ENCODE measurements around the gene PTPRM. TPM values are rescaled to one million over a fixed set of nuclear protein-coding genes. Genes with fewer than 3 reads are reported as not detected.

The PTPRM gene
- polyA plus RNA-seq, 1 of the 3 experiments (the other 2 are of a cell fraction): 16.0 TPM

GRCh38 chr18:7896805-7897518 lies 329.8 kb downstream of the PTPRM start:
- Histone ChIP-seq H3K79me2 (ENCODE audit: insufficient read depth) (no peaks in the 10 kb centered on the region), H3K9me2 (no peaks in the 10 kb centered on the region), H3K4me1 (ENCODE audit: control insufficient read depth in 1 of 2, insufficient read depth in 2 of 2, low read depth in 1 of 2, low read length in 1 of 2) (no peaks in the 10 kb centered on the region), H3K4me3 (ENCODE audit: low read depth in 2 of 2, low read length in 1 of 2) (no peak overlapping the region), H3K27ac (ENCODE audit: low read depth in 2 of 2, low read length in 1 of 2) (no peak overlapping the region), H3K9ac (no peak overlapping the region), H4K20me1 (ENCODE audit: insufficient read depth) (no peaks in the 10 kb centered on the region), H3K27me3 (ENCODE audit: insufficient read depth) (no peaks in the 10 kb centered on the region), H3K36me3 (replicated peaks in 1 of 2; ENCODE audit: control insufficient read depth in 1 of 2, insufficient read depth in 2 of 2, low read length in 1 of 2) (no peaks in the 10 kb centered on the region), H3K9me3 (no peaks in the 10 kb centered on the region), H3K4me2 (no peak overlapping the region), H3F3A (replicated peaks; ENCODE audit: insufficient read depth) (no peaks in the 10 kb centered on the region), H2AFZ (ENCODE audit: low read depth) (no peak overlapping the region)
- WGBS (ENCODE audit: low lambda C conversion rate): 61% methylated on average over 6 of the region's 6 CpGs
- no peak for DNase-seq
- TF ChIP-seq ZBTB33 (IDR thresholded peaks at IDR 0.05; ENCODE audit: borderline replicate concordance, low read depth): no peak
- TF ChIP-seq NRF1 (IDR thresholded peaks at IDR 0.05; ENCODE audit: low read depth, low read length): no peak
- no peak for TF ChIP-seq MXI1 (IDR thresholded peaks at IDR 0.05; ENCODE audit: low read depth, low read length)
- no peak for TF ChIP-seq CHD2 (IDR thresholded peaks at IDR 0.05; ENCODE audit: low read length, partially characterized antibody)
- no peak for TF ChIP-seq IRF3 (IDR thresholded peaks at IDR 0.05; ENCODE audit: low read depth, low read length)
- TF ChIP-seq USF1 (IDR thresholded peaks at IDR 0.05; ENCODE audit: borderline replicate concordance, low read depth): no peak
- no peak for TF ChIP-seq SIN3A (IDR thresholded peaks at IDR 0.05; ENCODE audit: borderline replicate concordance, low read depth, low read length)
- TF ChIP-seq RXRA (IDR thresholded peaks at IDR 0.05; ENCODE audit: borderline replicate concordance, low read depth): no peak
- TF ChIP-seq MAX (IDR thresholded peaks at IDR 0.05; ENCODE audit: low read depth): no peak
- no peak for TF ChIP-seq RAD21 (IDR thresholded peaks at IDR 0.05; ENCODE audit: low read length)
- no peak for TF ChIP-seq EZH2phosphoT487 (IDR thresholded peaks at IDR 0.05; ENCODE audit: borderline replicate concordance, low read depth)
- TF ChIP-seq CTCF (IDR thresholded peaks at IDR 0.05): no peak
- no peak for TF ChIP-seq RFX5 (IDR thresholded peaks at IDR 0.05; ENCODE audit: low read length)
- no peak for TF ChIP-seq YY1 (IDR thresholded peaks at IDR 0.05; ENCODE audit: low read depth)
- no peak for TF ChIP-seq REST (IDR thresholded peaks at IDR 0.05; ENCODE audit: low read depth, low read length)
- no peak for TF ChIP-seq GATA2 (CRISPR knock-in tag; IDR thresholded peaks at IDR 0.05)
- TF ChIP-seq GABPA (IDR thresholded peaks at IDR 0.05; ENCODE audit: low read depth): no peak
- TF ChIP-seq ELF1 (IDR thresholded peaks at IDR 0.05): no peak
- no peak for TF ChIP-seq FOXM1 (IDR thresholded peaks at IDR 0.05; ENCODE audit: low read depth)
- TF ChIP-seq FOSL2 (IDR thresholded peaks at IDR 0.05; ENCODE audit: borderline replicate concordance, low read depth): no peak
- ChIA-PET CTCF (interaction anchor here (0.5 to 1.4 kb wide), 3 partner anchors 12 to 99 kb away, joined by 3 to 4 read pairs (median 3); no protein-coding TSS in a partner anchor), POLR2A (no interaction called here)
